ENCODE data around the gene TMEM63C.

DNA sequence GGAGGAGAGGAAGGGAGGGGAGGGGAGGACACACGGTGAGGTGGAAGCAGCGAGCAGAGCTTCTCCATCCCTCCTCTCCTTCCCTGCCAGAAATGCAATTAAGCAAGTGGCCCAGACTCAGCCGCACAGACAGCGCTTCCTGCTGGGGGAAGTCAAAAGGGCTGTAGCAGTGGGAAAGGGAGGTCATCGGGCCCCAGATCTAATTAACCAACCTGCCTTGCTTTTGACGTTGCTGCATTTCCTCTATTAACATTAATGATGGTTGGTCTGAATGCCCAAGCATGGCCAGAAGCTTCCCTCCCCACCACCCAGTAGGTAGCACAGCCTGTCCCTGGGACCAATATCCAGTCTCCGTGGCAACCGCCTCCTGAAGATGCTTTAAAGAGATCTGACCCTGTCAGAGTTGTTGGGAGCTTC is 94.0 kb downstream of the TMEM63C start:
- TF ChIP-seq, protein P1, sequence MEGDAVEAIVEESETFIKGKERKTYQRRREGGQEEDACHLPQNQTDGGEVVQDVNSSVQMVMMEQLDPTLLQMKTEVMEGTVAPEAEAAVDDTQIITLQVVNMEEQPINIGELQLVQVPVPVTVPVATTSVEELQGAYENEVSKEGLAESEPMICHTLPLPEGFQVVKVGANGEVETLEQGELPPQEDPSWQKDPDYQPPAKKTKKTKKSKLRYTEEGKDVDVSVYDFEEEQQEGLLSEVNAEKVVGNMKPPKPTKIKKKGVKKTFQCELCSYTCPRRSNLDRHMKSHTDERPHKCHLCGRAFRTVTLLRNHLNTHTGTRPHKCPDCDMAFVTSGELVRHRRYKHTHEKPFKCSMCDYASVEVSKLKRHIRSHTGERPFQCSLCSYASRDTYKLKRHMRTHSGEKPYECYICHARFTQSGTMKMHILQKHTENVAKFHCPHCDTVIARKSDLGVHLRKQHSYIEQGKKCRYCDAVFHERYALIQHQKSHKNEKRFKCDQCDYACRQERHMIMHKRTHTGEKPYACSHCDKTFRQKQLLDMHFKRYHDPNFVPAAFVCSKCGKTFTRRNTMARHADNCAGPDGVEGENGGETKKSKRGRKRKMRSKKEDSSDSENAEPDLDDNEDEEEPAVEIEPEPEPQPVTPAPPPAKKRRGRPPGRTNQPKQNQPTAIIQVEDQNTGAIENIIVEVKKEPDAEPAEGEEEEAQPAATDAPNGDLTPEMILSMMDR (IDR thresholded peaks at IDR 0.05; ENCODE audit: low read depth, low read length) = no peak
- no peak for TF ChIP-seq EZH2phosphoT487 (IDR thresholded peaks at IDR 0.05; ENCODE audit: low read depth)
